Measurements from ENCODE around the gene TUBG1. TPM values are rescaled to one million over a fixed set of nuclear protein-coding genes. Genes with fewer than 3 reads are reported as not detected.

Gene TUBG1
- total and polyA plus RNA-seq, 9 of the 15 experiments (the other 6 are each of a cell fraction or from before 2014, with no cell fraction given), result 33.1 to 147 (median 66.0) TPM

DNA sequence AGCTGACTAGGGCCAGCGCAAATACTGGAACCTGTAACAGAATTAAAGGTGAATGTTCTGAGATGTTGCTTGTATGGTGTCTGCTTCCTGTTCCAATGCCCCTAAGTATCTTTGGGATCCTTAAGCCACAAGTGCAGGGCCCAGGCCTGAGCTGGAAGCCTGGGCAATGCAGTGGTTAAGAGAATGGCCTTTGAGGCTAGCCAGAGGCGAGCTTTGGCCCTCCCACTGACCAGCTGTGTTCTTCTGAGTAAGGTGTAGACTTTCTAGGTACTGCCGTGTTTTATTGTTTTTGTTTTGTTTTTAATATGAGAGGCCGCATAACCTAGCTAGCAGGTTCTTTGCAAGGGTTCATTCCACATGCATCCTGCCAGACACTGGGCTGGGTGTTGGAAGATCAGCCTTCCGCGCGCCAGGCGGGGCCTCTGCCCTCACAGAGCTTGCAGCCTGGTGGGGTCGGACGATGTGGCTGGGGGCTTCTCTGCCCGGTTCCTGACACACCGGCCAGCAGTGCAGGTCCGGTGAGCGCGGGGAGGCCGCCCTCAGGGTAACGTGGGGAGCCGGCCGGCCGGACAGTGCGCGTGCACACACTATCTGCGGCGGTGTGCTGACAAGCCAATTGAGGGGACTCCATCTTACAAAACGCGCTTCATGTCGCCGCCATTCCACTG is 43.1 kb upstream of the TUBG1 start (continued):
- TF ChIP-seq, protein P1, sequence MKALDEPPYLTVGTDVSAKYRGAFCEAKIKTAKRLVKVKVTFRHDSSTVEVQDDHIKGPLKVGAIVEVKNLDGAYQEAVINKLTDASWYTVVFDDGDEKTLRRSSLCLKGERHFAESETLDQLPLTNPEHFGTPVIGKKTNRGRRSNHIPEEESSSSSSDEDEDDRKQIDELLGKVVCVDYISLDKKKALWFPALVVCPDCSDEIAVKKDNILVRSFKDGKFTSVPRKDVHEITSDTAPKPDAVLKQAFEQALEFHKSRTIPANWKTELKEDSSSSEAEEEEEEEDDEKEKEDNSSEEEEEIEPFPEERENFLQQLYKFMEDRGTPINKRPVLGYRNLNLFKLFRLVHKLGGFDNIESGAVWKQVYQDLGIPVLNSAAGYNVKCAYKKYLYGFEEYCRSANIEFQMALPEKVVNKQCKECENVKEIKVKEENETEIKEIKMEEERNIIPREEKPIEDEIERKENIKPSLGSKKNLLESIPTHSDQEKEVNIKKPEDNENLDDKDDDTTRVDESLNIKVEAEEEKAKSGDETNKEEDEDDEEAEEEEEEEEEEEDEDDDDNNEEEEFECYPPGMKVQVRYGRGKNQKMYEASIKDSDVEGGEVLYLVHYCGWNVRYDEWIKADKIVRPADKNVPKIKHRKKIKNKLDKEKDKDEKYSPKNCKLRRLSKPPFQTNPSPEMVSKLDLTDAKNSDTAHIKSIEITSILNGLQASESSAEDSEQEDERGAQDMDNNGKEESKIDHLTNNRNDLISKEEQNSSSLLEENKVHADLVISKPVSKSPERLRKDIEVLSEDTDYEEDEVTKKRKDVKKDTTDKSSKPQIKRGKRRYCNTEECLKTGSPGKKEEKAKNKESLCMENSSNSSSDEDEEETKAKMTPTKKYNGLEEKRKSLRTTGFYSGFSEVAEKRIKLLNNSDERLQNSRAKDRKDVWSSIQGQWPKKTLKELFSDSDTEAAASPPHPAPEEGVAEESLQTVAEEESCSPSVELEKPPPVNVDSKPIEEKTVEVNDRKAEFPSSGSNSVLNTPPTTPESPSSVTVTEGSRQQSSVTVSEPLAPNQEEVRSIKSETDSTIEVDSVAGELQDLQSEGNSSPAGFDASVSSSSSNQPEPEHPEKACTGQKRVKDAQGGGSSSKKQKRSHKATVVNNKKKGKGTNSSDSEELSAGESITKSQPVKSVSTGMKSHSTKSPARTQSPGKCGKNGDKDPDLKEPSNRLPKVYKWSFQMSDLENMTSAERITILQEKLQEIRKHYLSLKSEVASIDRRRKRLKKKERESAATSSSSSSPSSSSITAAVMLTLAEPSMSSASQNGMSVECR (CRISPR knock-in tag; IDR thresholded peaks at IDR 0.05), result no peak
- no peak for TF ChIP-seq U2AF1 (optimal IDR thresholded peaks at IDR 0.05; ENCODE audit: low read depth, low read length)
- 0 out of 2 replicates have a peak, but pooled peaks have one; percentile 19 for TF ChIP-seq ZNF12 (CRISPR knock-in tag; IDR thresholded peaks at IDR 0.05)
- TF ChIP-seq, protein P2, sequence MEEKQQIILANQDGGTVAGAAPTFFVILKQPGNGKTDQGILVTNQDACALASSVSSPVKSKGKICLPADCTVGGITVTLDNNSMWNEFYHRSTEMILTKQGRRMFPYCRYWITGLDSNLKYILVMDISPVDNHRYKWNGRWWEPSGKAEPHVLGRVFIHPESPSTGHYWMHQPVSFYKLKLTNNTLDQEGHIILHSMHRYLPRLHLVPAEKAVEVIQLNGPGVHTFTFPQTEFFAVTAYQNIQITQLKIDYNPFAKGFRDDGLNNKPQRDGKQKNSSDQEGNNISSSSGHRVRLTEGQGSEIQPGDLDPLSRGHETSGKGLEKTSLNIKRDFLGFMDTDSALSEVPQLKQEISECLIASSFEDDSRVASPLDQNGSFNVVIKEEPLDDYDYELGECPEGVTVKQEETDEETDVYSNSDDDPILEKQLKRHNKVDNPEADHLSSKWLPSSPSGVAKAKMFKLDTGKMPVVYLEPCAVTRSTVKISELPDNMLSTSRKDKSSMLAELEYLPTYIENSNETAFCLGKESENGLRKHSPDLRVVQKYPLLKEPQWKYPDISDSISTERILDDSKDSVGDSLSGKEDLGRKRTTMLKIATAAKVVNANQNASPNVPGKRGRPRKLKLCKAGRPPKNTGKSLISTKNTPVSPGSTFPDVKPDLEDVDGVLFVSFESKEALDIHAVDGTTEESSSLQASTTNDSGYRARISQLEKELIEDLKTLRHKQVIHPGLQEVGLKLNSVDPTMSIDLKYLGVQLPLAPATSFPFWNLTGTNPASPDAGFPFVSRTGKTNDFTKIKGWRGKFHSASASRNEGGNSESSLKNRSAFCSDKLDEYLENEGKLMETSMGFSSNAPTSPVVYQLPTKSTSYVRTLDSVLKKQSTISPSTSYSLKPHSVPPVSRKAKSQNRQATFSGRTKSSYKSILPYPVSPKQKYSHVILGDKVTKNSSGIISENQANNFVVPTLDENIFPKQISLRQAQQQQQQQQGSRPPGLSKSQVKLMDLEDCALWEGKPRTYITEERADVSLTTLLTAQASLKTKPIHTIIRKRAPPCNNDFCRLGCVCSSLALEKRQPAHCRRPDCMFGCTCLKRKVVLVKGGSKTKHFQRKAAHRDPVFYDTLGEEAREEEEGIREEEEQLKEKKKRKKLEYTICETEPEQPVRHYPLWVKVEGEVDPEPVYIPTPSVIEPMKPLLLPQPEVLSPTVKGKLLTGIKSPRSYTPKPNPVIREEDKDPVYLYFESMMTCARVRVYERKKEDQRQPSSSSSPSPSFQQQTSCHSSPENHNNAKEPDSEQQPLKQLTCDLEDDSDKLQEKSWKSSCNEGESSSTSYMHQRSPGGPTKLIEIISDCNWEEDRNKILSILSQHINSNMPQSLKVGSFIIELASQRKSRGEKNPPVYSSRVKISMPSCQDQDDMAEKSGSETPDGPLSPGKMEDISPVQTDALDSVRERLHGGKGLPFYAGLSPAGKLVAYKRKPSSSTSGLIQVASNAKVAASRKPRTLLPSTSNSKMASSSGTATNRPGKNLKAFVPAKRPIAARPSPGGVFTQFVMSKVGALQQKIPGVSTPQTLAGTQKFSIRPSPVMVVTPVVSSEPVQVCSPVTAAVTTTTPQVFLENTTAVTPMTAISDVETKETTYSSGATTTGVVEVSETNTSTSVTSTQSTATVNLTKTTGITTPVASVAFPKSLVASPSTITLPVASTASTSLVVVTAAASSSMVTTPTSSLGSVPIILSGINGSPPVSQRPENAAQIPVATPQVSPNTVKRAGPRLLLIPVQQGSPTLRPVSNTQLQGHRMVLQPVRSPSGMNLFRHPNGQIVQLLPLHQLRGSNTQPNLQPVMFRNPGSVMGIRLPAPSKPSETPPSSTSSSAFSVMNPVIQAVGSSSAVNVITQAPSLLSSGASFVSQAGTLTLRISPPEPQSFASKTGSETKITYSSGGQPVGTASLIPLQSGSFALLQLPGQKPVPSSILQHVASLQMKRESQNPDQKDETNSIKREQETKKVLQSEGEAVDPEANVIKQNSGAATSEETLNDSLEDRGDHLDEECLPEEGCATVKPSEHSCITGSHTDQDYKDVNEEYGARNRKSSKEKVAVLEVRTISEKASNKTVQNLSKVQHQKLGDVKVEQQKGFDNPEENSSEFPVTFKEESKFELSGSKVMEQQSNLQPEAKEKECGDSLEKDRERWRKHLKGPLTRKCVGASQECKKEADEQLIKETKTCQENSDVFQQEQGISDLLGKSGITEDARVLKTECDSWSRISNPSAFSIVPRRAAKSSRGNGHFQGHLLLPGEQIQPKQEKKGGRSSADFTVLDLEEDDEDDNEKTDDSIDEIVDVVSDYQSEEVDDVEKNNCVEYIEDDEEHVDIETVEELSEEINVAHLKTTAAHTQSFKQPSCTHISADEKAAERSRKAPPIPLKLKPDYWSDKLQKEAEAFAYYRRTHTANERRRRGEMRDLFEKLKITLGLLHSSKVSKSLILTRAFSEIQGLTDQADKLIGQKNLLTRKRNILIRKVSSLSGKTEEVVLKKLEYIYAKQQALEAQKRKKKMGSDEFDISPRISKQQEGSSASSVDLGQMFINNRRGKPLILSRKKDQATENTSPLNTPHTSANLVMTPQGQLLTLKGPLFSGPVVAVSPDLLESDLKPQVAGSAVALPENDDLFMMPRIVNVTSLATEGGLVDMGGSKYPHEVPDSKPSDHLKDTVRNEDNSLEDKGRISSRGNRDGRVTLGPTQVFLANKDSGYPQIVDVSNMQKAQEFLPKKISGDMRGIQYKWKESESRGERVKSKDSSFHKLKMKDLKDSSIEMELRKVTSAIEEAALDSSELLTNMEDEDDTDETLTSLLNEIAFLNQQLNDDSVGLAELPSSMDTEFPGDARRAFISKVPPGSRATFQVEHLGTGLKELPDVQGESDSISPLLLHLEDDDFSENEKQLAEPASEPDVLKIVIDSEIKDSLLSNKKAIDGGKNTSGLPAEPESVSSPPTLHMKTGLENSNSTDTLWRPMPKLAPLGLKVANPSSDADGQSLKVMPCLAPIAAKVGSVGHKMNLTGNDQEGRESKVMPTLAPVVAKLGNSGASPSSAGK (IDR thresholded peaks at IDR 0.05), result peak; percentile 73; the same call in 1 of the 2 replicates
- TF ChIP-seq, protein P3, sequence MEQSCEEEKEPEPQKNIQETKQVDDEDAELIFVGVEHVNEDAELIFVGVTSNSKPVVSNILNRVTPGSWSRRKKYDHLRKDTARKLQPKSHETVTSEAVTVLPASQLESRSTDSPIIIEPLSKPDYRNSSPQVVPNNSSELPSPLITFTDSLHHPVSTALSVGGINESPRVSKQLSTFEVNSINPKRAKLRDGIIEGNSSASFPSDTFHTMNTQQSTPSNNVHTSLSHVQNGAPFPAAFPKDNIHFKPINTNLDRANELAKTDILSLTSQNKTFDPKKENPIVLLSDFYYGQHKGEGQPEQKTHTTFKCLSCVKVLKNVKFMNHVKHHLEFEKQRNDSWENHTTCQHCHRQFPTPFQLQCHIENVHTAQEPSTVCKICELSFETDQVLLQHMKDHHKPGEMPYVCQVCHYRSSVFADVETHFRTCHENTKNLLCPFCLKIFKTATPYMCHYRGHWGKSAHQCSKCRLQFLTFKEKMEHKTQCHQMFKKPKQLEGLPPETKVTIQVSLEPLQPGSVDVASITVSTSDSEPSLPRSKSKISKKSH (CRISPR knock-in tag; IDR thresholded peaks at IDR 0.05), result no peak
- TF ChIP-seq TOE1 (IDR thresholded peaks at IDR 0.05; ENCODE audit: borderline replicate concordance), result no peak
- no peak for TF ChIP-seq TOE1 (CRISPR knock-in tag; IDR thresholded peaks at IDR 0.05; ENCODE audit: borderline replicate concordance, low read depth)
- TF ChIP-seq SMC3 (conservative IDR thresholded peaks at IDR 0.05; ENCODE audit: insufficient read depth, low read depth, low read length), result no peak
